T47D (cell line): ENCODE data around the gene LAMC2.
A peak's percentile ranks its signal among the peaks of the same experiment; 100 is the strongest.

ENCODE experiments used
- DNase-seq, 2 experiments: peaks; one replicate each; pipeline versions ENCODE4 v3.0.0 to v3.0.0-alpha.2; 2011 to 2012; ENCODE audit warnings: low read depth in 1 of 2, low spot score in 1 of 2
- JUND ChIP-seq: IDR thresholded peaks from 2 replicates; pipeline ENCODE4 v1.6.1; 2012; ENCODE audit warnings: low read depth
- in situ Hi-C: cut with HindIII; loops from 2 replicates; pipeline ENCODE4 v1.10.0; 2016; ENCODE audit warnings: low sequenced_read_pairs, low pct_unique_long_range_greater_than_20kb

Gene LAMC2

GRCh38 chr1:183247484-183247883 lies 61.4 kb downstream of the LAMC2 start:
- in situ Hi-C loops = no loop called here
- TF ChIP-seq JUND = no peak
- DNase-seq = no peak

DNA sequence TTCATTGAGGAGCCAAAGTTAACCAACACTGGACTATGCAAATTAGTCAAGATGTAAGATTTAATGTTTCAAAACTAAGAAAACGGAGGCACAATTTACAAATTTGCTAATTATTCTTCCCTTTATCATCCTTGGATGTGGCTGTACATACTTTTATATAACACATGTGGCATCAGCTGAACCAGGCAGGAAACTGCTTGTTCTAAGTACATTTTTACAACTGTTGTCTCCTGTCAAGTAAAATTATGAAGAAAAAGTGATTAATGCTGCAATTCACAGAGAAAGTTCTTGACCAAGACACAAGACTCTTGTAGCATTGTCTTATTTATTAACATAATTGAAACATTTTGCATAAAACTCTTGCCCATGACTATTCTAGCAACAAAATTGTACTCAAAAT lies 61.9 kb downstream of the LAMC2 start:
- DNase-seq = no peak
- TF ChIP-seq JUND = no peak
- in situ Hi-C loops = no loop called here

GRCh38 chr1:183248989-183249691 lies 63.1 kb downstream of the LAMC2 start:
- no peak for TF ChIP-seq JUND
- no peak for DNase-seq
- in situ Hi-C loops = no loop called here

GRCh38 chr1:183249941-183250452 lies 63.9 kb downstream of the LAMC2 start:
- in situ Hi-C loops = no loop called here
- no peak for TF ChIP-seq JUND
- DNase-seq = no peak

DNA sequence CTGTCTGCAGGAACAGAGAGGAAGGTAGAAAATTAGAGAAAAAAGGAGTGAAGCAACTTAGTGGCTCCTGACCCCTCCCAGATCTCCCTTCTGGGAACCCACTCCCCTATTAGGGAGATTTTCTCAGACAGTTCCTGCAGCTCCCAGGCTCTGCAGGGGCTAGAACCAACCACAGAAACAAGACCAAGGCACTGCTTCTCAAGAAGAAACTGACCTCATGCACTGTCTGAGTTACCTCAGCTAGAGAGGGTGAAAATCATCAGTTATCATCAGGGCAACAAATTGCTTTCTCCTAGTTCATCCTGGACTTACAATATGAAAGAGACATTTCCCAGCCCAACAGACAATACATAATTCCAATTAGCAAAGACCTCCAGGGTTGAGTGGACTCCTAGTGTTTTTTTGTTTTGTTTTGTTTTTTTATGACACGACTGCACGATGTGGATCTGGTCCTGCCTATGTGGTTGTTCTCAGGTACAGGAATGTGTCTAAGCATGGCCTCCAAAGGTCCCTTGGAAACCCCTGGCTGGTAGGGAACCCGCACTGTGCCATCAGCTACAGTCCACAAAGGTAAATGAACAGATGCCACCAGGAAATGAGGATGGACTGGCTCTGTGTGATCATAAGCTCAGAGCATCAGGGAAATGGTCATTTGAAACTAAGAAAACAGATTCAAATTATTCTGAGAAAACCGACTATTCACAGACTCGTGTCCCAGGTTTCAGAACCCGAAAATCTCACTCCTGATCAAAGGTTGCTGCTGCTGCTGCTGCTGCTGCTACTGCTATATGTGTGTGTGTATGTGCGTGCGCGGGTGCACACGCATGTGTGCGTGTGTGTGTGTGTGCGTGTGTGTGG lies 65.3 kb downstream of the LAMC2 start:
- DNase-seq = no peak
- no peak for TF ChIP-seq JUND
- in situ Hi-C loops = no loop called here

DNA sequence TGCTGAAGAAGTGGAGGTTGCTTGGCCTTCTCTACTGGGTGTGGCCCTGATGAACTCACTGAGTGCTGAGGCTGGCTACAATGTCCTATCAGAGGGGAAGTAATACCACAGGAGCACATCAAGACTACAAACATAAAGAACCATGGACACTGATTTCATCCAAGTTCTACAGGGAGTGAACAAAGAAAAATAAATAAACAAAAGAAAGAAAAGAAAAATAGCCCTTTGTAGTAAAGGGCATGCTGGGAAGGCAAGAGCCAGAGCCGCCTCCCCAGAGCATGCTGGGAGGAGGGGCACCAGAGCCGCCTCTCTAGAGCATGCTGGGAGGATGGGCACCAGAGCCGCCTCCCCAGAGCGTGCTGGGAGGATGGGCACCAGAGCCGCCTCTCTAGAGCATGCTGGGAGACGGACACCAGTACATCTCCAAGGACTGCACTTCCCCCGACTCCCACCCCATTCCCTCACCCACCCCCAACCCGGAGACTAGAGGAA lies 65.9 kb downstream of the LAMC2 start:
- TF ChIP-seq JUND = no peak
- no peak for DNase-seq
- in situ Hi-C loops = no loop called here

DNA sequence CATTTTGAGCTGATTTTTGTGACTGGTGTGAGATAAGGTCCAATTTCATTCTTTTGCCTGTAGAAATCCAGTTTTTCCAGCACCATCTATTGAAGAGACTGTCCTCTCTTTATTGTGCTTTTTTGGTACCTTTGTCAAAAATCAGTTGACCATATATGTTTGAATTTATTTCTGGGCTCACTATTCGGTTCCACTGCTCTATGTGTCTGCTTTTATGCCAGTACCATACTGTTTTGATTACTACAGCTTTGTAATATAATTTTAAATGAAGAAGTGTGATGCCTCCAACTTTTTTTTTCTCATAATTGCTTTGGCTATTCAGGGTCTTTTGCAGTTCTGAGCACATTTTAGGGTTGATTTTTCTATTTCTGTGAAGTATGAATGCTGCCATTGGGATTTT lies 69.0 kb downstream of the LAMC2 start:
- TF ChIP-seq JUND = no peak
- in situ Hi-C loops = no loop called here
- DNase-seq = no peak

- in situ Hi-C loops = no loop called here
- no peak for TF ChIP-seq JUND
- DNase-seq = no peak
Measured at GRCh38 chr1:183259924-183260323, 73.9 kb downstream of the LAMC2 start.

- no peak for TF ChIP-seq JUND
- DNase-seq = peak in 1 of 2 experiments; percentile 92
- in situ Hi-C loops = no loop called here
Measured at GRCh38 chr1:183262628-183263200, 76.7 kb downstream of the LAMC2 start.

- in situ Hi-C loops = no loop called here
- TF ChIP-seq JUND = no peak
- DNase-seq = no peak
Measured at GRCh38 chr1:183263886-183264602, 78.0 kb downstream of the LAMC2 start.

GRCh38 chr1:183267646-183268431 lies 81.8 kb downstream of the LAMC2 start:
- in situ Hi-C loops = no loop called here
- no peak for TF ChIP-seq JUND
- no peak for DNase-seq
